Stimulated activated CD4-positive, alpha-beta T cell treated with anti-CD3 and anti-CD28 coated beads, TNF-alpha, amount 100 ng/mL, for 4 hours (primary cell): ENCODE data around the gene CFAP74.
"Not testable (repeated sequence)": the region's sequence is repeated elsewhere in the genome, so short reads cannot be mapped to it uniquely, and the experiment has no call there.

Experiments used
- DNase-seq, 3 experiments: peaks; one replicate each; pipeline ENCODE4 v3.0.0-alpha.2; 2020; ENCODE audit warnings: low read depth in 3 of 3

The CFAP74 gene

GRCh38 chr1:1988061-1988945 lies 15.3 kb downstream of the CFAP74 start:
- DNase-seq = no peak

GRCh38 chr1:1987142-1987510 lies 16.5 kb downstream of the CFAP74 start:
- no peak for DNase-seq

- no peak for DNase-seq
Measured at GRCh38 chr1:1986451-1987141, 17.0 kb downstream of the CFAP74 start.

- no peak for DNase-seq
Measured at GRCh38 chr1:1985375-1986050, 18.1 kb downstream of the CFAP74 start.

- DNase-seq = no peak
Measured at GRCh38 chr1:1984560-1985070, 19.0 kb downstream of the CFAP74 start.

- DNase-seq = no peak
Measured at GRCh38 chr1:1982379-1983232, 21.0 kb downstream of the CFAP74 start.

GRCh38 chr1:1981631-1982327 lies 21.8 kb downstream of the CFAP74 start:
- not testable (repeated sequence) for DNase-seq

- DNase-seq = no peak
Measured at GRCh38 chr1:1981142-1981500, 22.5 kb downstream of the CFAP74 start.

GRCh38 chr1:1980467-1981141 lies 23.0 kb downstream of the CFAP74 start:
- DNase-seq = no peak

- no peak for DNase-seq
Measured at GRCh38 chr1:1979482-1980165, 24.0 kb downstream of the CFAP74 start.

- DNase-seq = not testable (repeated sequence)
Measured at GRCh38 chr1:1978690-1979481, 24.7 kb downstream of the CFAP74 start.

GRCh38 chr1:1978108-1978507 lies 25.5 kb downstream of the CFAP74 start:
- DNase-seq = no peak

- DNase-seq = no peak
Measured at GRCh38 chr1:1976031-1976430, 27.6 kb downstream of the CFAP74 start.

- no peak for DNase-seq
Measured at GRCh38 chr1:1975535-1975934, 28.1 kb downstream of the CFAP74 start.

- DNase-seq = no peak
Measured at GRCh38 chr1:1974834-1975233, 28.8 kb downstream of the CFAP74 start.

- DNase-seq = no peak
Measured at GRCh38 chr1:1973716-1974642, 29.6 kb downstream of the CFAP74 start.

- no peak for DNase-seq
Measured at GRCh38 chr1:1972976-1973715, 30.4 kb downstream of the CFAP74 start.
